ENCODE results near the gene PCLO.

PCLO gene

GRCh38 chr7:82741493-82741892 is 421.2 kb downstream of the PCLO start:
- Histone ChIP-seq H3K27ac (no peak overlapping the region), H3K9me3 (ENCODE audit: control insufficient read depth, low read length) (no peaks in the 10 kb centered on the region), H3K4me3 (ENCODE audit: low read depth, low read length) (no peak overlapping the region), H3K36me3 (ENCODE audit: control insufficient read depth, insufficient read depth, low read length) (no peaks in the 10 kb centered on the region), H3K79me2 (no peaks in the 10 kb centered on the region), H3K9ac (no peak overlapping the region), H2AFZ (no peak overlapping the region), H3K4me1 (no peaks in the 10 kb centered on the region), H3K27me3 (ENCODE audit: control insufficient read depth, insufficient read depth, low read length) (no peaks in the 10 kb centered on the region), H3K4me2 (ENCODE audit: low read length) (no peak overlapping the region)
- TF ChIP-seq, protein P1, sequence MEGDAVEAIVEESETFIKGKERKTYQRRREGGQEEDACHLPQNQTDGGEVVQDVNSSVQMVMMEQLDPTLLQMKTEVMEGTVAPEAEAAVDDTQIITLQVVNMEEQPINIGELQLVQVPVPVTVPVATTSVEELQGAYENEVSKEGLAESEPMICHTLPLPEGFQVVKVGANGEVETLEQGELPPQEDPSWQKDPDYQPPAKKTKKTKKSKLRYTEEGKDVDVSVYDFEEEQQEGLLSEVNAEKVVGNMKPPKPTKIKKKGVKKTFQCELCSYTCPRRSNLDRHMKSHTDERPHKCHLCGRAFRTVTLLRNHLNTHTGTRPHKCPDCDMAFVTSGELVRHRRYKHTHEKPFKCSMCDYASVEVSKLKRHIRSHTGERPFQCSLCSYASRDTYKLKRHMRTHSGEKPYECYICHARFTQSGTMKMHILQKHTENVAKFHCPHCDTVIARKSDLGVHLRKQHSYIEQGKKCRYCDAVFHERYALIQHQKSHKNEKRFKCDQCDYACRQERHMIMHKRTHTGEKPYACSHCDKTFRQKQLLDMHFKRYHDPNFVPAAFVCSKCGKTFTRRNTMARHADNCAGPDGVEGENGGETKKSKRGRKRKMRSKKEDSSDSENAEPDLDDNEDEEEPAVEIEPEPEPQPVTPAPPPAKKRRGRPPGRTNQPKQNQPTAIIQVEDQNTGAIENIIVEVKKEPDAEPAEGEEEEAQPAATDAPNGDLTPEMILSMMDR (IDR thresholded peaks at IDR 0.05): no peak

- no peak overlapping the region for H3K4me2 ChIP-seq (ENCODE audit: low read length)
- H3K36me3 ChIP-seq (ENCODE audit: control insufficient read depth, insufficient read depth, low read length): no peaks in the 10 kb centered on the region
- H3K27me3 ChIP-seq (ENCODE audit: control insufficient read depth, insufficient read depth, low read length): no peaks in the 10 kb centered on the region
- H3K4me1 ChIP-seq: no peaks in the 10 kb centered on the region
- no peaks in the 10 kb centered on the region for H3K79me2 ChIP-seq
- no peak overlapping the region for H3K4me3 ChIP-seq (ENCODE audit: low read depth, low read length)
- no peak overlapping the region for H3K27ac ChIP-seq
- H3K9ac ChIP-seq: no peak overlapping the region
- no peak overlapping the region for H2AFZ ChIP-seq
- H3K9me3 ChIP-seq (ENCODE audit: control insufficient read depth, low read length): no peaks in the 10 kb centered on the region
- TF ChIP-seq, protein P1 (IDR thresholded peaks at IDR 0.05): peak; percentile 44
Observed at GRCh38 chr7:82740246-82740848, 422.3 kb downstream of the PCLO start.

DNA sequence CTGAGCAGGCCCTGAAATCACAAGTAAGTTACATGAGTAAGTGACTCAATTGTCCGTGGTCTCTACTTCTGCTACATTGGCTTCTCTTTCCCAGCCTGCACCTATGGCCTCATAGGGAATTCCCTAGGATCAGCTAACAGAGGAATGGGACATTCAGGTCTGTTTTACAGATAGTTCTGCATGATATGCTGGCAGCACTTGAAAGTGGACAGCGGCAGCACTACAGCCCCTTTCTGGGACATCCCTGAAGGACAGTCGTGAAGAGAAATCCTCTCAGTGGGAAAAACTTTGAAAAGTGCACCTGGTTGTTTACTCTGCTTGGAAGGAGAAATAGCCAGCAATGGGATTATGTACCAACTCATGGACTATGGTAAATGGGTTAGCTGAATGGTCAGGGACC is 426.1 kb downstream of the PCLO start:
- H3K27me3 ChIP-seq (ENCODE audit: control insufficient read depth, insufficient read depth, low read length): no peaks in the 10 kb centered on the region
- H3K9ac ChIP-seq: no peak overlapping the region
- H3K27ac ChIP-seq: no peak overlapping the region
- H3K4me1 ChIP-seq: no peaks in the 10 kb centered on the region
- H3K9me3 ChIP-seq (ENCODE audit: control insufficient read depth, low read length): no peaks in the 10 kb centered on the region
- H3K4me2 ChIP-seq (ENCODE audit: low read length): no peak overlapping the region
- TF ChIP-seq, protein P1 (IDR thresholded peaks at IDR 0.05): no peak
- no peaks in the 10 kb centered on the region for H3K79me2 ChIP-seq
- H2AFZ ChIP-seq: no peak overlapping the region
- H3K36me3 ChIP-seq (ENCODE audit: control insufficient read depth, insufficient read depth, low read length): no peaks in the 10 kb centered on the region
- H3K4me3 ChIP-seq (ENCODE audit: low read depth, low read length): no peak overlapping the region

DNA sequence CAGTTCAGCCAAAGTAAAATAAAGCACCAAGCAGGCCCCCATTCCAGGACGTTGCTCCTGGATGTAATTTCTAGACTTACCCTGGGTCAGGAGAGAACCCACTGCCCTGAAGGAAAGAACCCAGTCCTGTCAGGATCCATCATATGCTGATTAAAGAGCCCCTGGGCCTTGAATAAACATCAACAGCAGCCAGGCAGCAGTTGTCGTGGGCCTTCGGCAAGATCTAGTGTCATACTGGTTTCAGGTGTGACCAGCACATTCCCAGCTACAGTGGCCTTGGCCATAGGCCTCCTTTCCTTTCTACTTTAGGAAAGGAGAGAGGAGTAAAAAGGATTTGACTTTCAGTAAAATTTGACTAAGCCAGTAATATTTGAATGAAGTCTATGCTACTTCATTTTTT is 430.0 kb downstream of the PCLO start:
- no peak overlapping the region for H2AFZ ChIP-seq
- no peak overlapping the region for H3K4me3 ChIP-seq (ENCODE audit: low read depth, low read length)
- no peaks in the 10 kb centered on the region for H3K36me3 ChIP-seq (ENCODE audit: control insufficient read depth, insufficient read depth, low read length)
- no peak overlapping the region for H3K9ac ChIP-seq
- H3K9me3 ChIP-seq (ENCODE audit: control insufficient read depth, low read length): no peaks in the 10 kb centered on the region
- no peaks in the 10 kb centered on the region for H3K27me3 ChIP-seq (ENCODE audit: control insufficient read depth, insufficient read depth, low read length)
- no peak overlapping the region for H3K4me2 ChIP-seq (ENCODE audit: low read length)
- no peak overlapping the region for H3K27ac ChIP-seq
- no peaks in the 10 kb centered on the region for H3K79me2 ChIP-seq
- no peaks in the 10 kb centered on the region for H3K4me1 ChIP-seq
- TF ChIP-seq, protein P1 (IDR thresholded peaks at IDR 0.05): no peak
